ENCODE results near the gene NINL.
A peak's percentile ranks its signal among the peaks of the same experiment; 100 is the strongest.

The NINL gene

GRCh38 chr20:25461786-25462545, 123.4 kb downstream of the NINL start:
- no peak for DNase-seq

DNA sequence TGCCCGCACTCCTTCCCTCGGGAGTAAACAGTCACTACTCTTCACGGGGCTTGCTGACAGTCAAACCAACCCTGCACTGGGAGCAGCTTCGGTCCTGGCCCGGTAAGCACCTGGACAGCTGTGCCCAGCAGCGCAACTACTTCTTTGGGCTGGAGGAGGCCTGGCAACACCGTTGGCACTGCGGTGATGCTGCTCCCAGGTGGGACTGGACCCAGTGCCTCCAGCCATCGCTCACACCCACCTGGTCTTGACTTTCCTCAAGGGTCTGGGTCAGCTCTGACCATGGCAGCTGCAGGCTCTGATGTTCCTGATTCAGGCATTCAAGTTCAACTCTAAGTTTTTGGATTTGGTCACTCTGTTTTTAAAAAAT, 124.1 kb downstream of the NINL start:
- DNase-seq: no peak

DNA sequence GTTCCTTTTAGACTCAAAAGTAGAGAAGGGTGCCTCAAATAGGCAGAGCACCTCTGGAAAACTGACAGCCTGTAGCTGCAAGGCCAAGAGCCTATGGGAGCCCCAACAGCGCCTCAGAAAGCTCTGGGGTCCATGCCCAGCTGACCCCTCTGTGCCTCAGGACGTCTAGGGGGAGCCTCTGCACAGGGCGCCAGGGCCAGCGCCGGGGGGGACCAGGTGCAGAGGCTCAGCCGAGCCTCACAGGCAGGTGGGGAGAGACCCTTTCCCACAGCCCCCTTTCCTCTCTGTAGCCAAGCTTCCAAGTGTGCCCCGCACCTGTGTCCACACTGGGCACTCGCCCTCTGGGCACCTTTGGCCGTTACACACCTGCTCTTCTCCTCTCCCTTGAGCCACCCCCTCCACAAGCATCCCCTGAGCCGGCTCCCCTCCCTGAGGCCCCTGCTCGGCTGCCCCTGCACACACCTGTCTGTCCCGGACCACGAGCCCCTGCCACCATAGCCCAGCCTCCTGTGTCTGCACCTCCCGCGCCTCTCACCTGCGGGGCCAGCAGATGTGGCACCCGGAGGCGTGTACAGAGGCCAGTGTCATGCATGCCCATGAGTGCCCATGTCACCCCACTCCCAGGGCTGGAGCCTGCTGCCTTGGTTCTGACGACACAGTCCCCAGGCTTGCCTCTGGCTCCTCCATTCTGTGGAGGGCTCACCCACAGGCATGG, 124.6 kb downstream of the NINL start:
- DNase-seq: no peak

DNA sequence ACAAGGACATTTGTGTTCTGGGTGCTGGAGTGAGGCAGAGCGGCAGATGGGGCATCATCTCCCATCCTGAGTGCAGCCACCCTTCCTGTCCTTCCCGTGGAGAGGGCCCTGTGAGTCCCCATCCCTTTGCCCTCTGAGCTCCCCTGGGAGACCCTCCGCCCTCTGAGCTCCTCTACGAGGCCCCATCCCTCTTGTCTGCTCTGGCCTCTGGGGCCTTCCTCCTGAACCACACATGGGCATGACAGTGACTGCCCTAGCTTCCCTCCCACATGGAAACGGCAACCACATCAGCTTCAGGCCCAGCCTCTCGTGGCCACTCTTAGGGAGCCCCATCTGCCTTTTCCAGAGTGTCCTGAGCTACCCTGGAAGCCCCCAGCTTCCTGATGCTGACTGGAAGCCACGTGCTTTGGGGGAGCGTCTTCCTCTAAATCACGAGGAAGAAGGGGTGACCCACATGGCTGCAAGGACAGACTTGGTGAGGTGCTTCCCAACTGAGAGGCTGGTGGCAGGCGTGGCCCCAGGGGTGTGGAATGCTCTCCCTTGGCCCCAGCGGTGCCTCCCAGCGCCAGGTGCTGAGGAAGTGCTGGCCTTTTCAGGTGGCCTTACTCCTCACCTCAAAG, 125.3 kb downstream of the NINL start:
- no peak for DNase-seq

DNA sequence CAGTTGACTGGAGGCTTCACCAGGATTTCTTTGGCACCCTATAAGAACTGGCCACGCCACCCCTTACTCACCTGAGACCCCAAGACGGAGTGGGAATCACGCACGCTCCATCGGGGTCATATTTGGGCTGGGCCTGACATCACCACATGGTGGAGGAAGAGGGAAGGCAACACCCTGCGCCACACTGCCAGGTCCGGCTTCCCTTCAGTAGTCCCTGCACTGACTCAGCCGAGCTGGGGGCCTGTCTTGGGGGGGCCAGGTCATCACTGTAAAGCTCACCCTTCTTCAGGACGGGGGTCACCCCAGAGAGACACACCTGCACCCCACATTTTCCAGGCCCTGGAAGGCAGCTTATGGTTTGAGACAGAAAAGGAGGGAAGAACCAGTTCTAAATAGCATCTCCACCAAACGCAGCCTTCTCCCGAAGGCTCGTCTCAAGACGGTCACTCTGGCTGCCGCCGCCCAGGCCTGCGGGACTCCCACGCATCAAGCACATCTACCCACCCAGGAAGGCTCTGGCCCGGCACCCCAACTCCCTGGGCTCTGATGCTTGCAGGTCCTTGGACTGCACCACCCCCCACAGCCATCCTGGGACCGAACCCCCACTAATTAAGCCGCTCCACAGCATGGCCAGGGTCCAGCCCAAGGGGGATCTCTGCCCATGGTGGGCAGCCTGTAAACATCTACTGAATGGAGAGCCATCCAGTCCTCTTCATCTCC, 126.1 kb downstream of the NINL start:
- no peak for DNase-seq

DNA sequence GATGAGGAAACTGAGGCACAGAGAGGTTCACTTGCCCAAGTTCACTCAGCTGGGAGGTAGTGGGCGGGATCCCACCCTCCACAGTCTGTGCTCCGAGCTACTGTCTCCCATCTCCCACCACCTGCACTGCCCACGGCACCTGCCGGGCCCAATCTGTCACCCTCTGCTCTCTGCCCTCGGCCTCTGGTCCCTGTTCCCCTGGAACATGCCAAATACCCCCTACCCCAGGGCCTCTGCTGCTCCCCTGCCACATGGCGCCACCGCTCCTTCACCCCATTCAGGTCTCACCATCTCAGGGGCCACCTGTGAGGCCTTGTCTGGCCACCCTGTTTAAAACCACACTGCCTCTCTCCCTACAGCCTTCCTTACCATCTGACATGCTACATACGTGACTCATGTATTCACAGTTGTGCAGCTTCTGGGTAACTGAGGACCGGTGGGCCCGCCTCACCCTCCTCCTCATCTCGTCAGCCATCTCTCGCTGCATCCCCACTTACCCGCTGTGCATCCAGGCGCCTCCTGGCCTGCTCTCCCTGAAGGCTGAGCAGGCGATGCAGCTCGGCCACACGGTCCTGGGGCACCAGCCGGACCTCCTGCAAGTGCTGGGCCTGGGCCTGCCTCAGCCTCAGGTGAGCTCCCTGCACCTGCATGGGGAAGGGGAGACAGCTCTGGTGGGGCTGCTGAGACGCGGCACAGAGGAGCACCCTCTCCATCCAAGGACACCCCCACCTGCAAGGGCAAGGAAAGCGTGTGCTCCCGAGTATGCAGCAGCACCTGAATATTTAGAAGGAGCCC, 127.2 kb downstream of the NINL start:
- DNase-seq: no peak

GRCh38 chr20:25454153-25454900, 131.0 kb downstream of the NINL start:
- no peak for DNase-seq

DNA sequence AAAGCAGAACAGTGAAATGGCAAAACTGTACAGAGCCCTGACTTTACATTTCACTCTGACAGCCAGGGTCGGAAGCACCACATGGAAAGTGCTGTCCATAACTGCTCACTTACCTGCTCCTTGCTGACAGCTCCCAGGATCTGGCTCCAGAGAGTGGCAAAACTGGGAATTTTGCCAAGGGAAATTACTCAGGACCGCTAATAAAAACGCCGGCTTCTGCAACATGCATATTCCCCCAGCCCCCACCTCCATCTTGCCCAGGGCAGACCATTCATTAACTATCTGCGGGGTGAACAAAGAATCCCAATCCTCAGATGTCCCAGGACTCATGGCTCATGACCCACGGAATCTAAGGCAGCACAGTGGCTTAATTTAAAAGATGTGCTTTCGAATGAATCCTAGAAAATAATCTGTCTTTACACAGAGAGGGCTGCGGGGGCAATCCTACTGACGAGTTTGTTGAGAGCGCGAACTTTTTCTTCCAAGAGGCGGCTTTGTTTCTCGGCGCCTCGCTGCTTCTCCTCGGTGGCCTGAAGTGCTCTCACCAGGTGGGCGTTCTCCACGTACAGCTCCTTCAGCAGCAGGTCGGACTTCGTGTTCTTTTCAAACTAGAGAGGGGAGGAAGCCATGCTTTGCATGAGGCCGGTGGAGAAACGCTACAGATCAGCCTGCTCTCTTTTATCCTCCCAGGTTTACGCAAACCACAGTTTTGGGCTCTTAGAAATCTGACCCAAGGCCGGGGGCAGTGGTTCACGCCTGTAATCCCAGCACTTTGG, 132.1 kb downstream of the NINL start:
- DNase-seq: peak; percentile 17

DNA sequence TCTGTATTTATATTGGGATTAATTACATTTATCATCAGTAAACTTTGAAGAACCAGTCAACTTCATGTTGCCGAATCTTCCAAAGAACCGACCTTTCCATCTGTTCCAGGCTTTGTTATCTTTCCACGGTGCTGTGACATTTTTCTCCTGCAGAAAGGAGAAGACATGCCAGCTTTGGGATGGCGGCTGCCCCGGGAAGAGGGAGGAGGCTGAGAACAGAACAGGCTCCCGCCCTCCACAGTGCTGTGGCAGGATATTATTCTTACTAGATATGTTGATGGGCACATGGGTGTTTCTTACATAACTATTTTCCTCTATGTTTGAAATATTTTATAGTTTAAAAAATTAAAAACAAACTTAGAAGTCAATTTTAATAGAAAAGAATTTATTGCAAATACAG, 133.0 kb downstream of the NINL start:
- DNase-seq: no peak

DNA sequence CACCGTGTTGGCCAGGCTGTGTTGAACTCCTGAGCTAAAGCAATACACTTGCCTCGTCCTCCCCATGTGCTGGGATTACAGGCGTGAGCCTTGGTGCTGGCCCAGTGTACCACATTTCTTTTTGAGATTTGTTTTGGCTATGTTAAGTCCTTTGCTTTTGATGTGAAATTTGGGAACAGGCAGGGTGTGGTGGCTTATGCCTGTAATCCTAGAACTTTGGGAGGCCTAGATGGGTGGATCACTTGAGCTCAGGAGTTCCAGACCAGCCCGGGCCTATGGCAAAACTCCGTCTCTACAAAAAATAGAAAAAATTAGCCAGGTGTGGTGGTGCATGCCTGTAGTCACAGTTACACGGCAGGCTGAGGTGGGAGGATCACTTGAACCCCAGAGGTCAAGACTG, 137.7 kb downstream of the NINL start:
- no peak for DNase-seq

DNA sequence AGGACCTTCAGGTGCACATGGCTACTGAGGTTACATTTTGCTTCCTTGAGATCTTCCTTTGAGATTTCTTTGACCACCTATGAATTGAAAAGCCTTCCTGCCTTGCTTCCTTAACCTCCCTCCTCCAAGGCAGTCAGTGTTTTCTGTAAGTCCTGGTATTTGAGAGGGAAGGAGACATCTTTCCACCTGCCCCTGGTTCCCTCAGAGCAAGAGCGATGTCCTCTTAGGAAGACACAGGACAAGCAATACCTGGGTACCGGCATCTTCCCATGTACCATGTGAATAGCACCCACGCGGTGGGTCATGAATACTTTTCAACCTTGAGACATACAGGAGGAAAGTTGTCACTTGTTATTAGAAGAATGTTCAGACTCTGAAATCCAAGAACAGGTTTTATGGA, 140.8 kb downstream of the NINL start:
- no peak for DNase-seq

GRCh38 chr20:25439328-25439727, 146.0 kb downstream of the NINL start:
- DNase-seq: no peak

- DNase-seq: peak; percentile 3
Observed at GRCh38 chr20:25437153-25437581, 148.2 kb downstream of the NINL start.

- no peak for DNase-seq
Observed at GRCh38 chr20:25424536-25424935, 160.8 kb downstream of the NINL start.

DNA sequence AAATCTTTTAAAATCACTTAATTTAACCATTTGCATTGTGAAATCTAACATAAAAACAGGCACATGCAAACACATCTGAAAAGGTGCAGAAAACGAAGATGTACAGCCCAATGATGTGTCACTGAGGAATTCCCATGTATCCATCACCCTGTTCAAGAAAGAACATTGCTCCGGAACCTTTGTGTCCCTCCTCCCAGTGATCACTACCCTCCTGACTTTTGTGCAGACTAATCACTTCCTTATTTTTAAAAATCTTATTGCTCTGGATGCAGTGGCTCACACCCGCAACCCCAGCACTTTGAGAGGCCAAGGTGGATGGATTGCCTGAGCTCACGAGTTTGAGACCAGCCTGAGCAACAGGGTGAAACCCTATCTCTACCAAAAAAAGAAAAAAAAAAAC, 163.3 kb downstream of the NINL start:
- DNase-seq: no peak

GRCh38 chr20:25421102-25421501, 164.2 kb downstream of the NINL start:
- no peak for DNase-seq

DNA sequence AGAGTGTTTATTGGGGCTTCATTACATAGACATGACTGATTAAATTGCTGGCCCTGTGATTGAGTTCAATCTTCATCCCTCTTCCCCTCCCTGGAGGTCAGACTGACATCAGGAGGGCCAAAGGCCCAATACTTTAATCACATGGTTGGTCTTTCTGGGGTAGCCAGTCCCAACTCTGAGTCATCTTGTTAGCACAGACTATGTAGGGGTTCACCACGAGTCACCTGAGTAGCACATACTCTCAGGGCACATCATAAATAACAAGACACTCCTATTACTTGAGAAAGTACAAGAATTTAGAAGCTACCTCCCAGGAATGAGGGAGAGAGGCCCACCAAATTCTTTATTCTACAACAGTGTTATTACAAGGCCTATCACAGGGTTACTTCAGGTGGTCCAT, 166.6 kb downstream of the NINL start:
- peak; percentile 18 for DNase-seq

GRCh38 chr20:25408890-25409289, 176.4 kb downstream of the NINL start:
- DNase-seq: no peak

DNA sequence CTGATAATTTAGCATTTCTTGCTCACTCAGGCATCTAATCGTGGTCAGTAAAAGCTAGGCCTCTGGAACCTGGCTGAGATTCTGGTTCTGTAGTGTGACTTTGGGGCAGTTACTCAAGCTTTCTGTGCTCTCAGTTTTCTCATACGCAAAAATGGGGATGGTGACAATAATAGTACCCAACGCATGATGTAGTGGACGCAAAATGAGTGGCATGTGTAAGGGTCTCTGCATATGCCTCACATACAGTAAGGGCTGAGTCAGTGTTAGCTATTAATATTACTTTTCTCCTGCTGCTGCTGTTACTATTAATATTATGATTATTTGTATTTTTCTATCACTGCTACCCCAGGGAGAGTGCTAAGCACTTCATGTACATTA, 177.2 kb downstream of the NINL start:
- no peak for DNase-seq

GRCh38 chr20:25407311-25408169, 177.8 kb downstream of the NINL start, which contains the start of gene GINS1:
GINS1 (plus strand) TSS chr20:25407673; CDS start chr20:25407821, 148 bp downstream.
- DNase-seq: peak; percentile 91
